ENCODE data around the gene EMC10.

The EMC10 gene

GRCh38 chr19:50455992-50456391 lies 20.3 kb upstream of the EMC10 start:
- H3K27ac ChIP-seq, result no peak overlapping the region
- TF ChIP-seq CTCF (IDR thresholded peaks at IDR 0.05), result no peak
- no peak overlapping the region for H3K4me3 ChIP-seq
- DNase-seq (ENCODE audit: low spot score), result no peak

- TF ChIP-seq CTCF (IDR thresholded peaks at IDR 0.05), result no peak
- DNase-seq (ENCODE audit: low spot score), result no peak
- H3K4me3 ChIP-seq, result no peak overlapping the region
- H3K27ac ChIP-seq, result no peak overlapping the region
Observed at GRCh38 chr19:50457300-50457699, 19.0 kb upstream of the EMC10 start.

GRCh38 chr19:50458396-50459066 lies 17.8 kb upstream of the EMC10 start:
- H3K27ac ChIP-seq, result no peak overlapping the region
- no peak for DNase-seq (ENCODE audit: low spot score)
- no peak overlapping the region for H3K4me3 ChIP-seq
- no peak for TF ChIP-seq CTCF (IDR thresholded peaks at IDR 0.05)

- no peak overlapping the region for H3K4me3 ChIP-seq
- TF ChIP-seq CTCF (IDR thresholded peaks at IDR 0.05), result no peak
- no peak overlapping the region for H3K27ac ChIP-seq
- DNase-seq (ENCODE audit: low spot score), result no peak
Observed at GRCh38 chr19:50459067-50459456, 17.2 kb upstream of the EMC10 start.

DNA sequence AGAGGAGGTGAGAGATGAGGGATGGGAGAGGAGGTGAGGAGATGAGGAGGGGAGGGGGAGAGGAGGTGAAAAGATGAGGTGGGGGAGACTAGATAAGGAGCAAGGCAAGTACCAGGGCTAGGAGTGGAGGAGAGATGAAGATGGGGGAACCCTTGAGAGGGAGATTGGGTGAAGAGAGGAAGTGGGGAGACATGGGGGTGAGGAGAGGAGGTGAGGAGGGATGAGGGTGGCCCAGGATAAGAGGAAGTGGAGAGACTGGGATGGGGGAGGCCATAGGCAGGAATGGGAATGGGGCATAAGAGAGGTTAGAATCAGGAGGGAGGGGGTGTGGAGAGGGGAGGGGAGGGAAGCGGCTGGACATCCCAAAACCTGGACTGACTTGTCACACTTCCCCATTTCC lies 16.7 kb upstream of the EMC10 start:
- H3K4me3 ChIP-seq, result no peak overlapping the region
- no peak for DNase-seq (ENCODE audit: low spot score)
- H3K27ac ChIP-seq, result no peak overlapping the region
- TF ChIP-seq CTCF (IDR thresholded peaks at IDR 0.05), result no peak

DNA sequence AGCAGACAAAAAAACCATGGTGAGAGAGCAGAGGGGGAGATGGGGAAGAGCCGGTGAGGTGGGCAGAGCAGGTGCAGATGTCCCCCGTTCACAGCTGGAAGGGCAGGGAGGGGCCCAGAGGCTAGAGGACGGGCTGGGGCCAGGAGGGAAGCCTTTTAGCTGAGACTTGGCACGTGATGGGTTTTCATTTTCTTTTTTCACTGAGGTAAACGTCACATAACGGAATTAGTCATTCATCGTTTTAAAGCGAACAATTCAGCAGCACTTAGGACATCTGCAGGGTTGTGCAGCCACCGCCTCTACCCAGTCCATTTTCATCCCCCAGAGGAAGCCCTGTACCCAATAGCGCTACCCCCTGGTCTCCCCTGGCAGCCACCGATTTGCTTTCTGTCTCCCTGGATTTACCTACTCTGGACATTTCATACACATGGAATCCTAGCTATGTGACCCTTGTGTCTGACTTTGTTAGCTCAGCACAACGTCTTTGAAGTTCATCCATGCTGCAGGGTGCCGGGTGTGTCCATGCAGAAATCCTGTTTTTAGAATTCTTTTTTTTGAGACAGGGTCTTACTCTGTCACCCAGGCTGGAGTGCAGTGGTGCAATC lies 16.0 kb upstream of the EMC10 start:
- Histone ChIP-seq H3K27ac (no peak overlapping the region), H3K4me3 (no peak overlapping the region)
- no peak for DNase-seq (ENCODE audit: low spot score)
- no peak for TF ChIP-seq CTCF (IDR thresholded peaks at IDR 0.05)

All from coronary artery (tissue), 2 donors.